K562 (cell line): ENCODE data around the gene SLC7A11. TPM values are rescaled to one million over a fixed set of nuclear protein-coding genes. Genes with fewer than 3 reads are reported as not detected.
A peak's percentile ranks its signal among the peaks of the same experiment; 100 is the strongest.

Experiments used
- ATAC-seq: fragments of 200-7000 bp; cut with Tn5 transposase; 3 replicates; pipeline ENCODE4 v1.9.1; 2020; ENCODE audit warnings: moderate library complexity
- BruUV-seq: library from RNA; stranded (reverse); fragments of 400-500 nt; replicated peaks from 2 replicates; lab custom pipeline; 2021; lab: Mats Ljungman, UMichigan
- CTCF ChIA-PET: fragments of 300-600 bp; formaldehyde crosslinking; extraction: SDS; loops from one replicate; lab custom pipeline; 2021; ENCODE audit warnings: low intra/inter-chr PET ratio; lab: Yijun Ruan, JAX
- POLR2A ChIA-PET: fragments of 300-600, 350-650 bp; sonication (Branson Sonifier 250); formaldehyde crosslinking; extraction: SDS; loops from one replicate; lab custom pipeline; 2021; ENCODE audit warnings: antibody characterized with exemption, inconsistent platforms; lab: Yijun Ruan, JAX
- DNase-seq, 4 experiments: peaks; one replicate each; pipeline versions ENCODE4 v3.0.0 to v3.0.0-alpha.2; 2011 to 2018; ENCODE audit warnings: low spot score in 3 of 4, mixed read lengths in 3 of 4; ENCODE audit errors: extremely low read depth in 1 of 4
- FAIRE-seq: peaks from 2 replicates; lab custom pipeline; 2011; peaks lifted over from hg19 to GRCh38; lab: Jason Lieb, UNC
- H2AFZ ChIP-seq: 2 replicates; pipeline ENCODE4 v1.6.0; 2011; ENCODE audit warnings: low read depth, low read length, control low read depth, inconsistent platforms
- H3K27ac ChIP-seq: fragments of 200-600 bp; 3 replicates; pipeline ENCODE4 v1.8.0; 2011; ENCODE audit warnings: low read depth, mild to moderate bottlenecking, control low read depth, inconsistent platforms, low read length, moderate library complexity, mixed read lengths; ENCODE audit errors: extremely low read depth
- H3K27me3 ChIP-seq, 2 experiments: fragments of 300-600 bp in 1 of 2; 2 replicates in 1 of 2; 3 replicates in 1 of 2; pipeline versions ENCODE4 v1.6.0 to v1.8.0; 2011; ENCODE audit warnings: inconsistent platforms in 2 of 2, low read length in 2 of 2, mild to moderate bottlenecking in 1 of 2, mixed read lengths in 1 of 2, moderate library complexity in 1 of 2; ENCODE audit not compliant: control insufficient read depth in 2 of 2, insufficient read depth in 2 of 2
- H3K36me3 ChIP-seq: fragments of 300-600 bp; 3 replicates; pipeline ENCODE4 v1.8.0; 2011; ENCODE audit warnings: mild to moderate bottlenecking, low read length, inconsistent platforms; ENCODE audit not compliant: control insufficient read depth, insufficient read depth
- H3K4me1 ChIP-seq, 2 experiments: fragments of 200-600 bp in 1 of 2; replicated peaks in 1 of 2; 2 replicates in 1 of 2; 3 replicates in 1 of 2; pipeline versions ENCODE4 v1.5.1 to v1.8.0; 2011; ENCODE audit warnings: inconsistent platforms in 2 of 2, low read length in 2 of 2, mild to moderate bottlenecking in 1 of 2, mixed read lengths in 1 of 2, moderate library complexity in 1 of 2; ENCODE audit not compliant: control insufficient read depth in 2 of 2, insufficient read depth in 2 of 2
- H3K4me2 ChIP-seq: 2 replicates; pipeline ENCODE4 v1.6.1; 2011; ENCODE audit warnings: low read length, control low read depth, inconsistent platforms, mixed read lengths; ENCODE audit not compliant: insufficient read depth
- H3K4me3 ChIP-seq: fragments of 200-600 bp; sonication (generic), shearing (Covaris generic); 2 replicates; pipeline ENCODE4 v1.5.1; 2016; ENCODE audit warnings: control low read depth, inconsistent platforms
- H3K79me2 ChIP-seq: fragments of 200-600 bp; 3 replicates; pipeline ENCODE4 v1.8.0; 2011; ENCODE audit warnings: low read length, inconsistent platforms; ENCODE audit not compliant: control insufficient read depth, insufficient read depth
- H3K9ac ChIP-seq, 2 experiments: 2 replicates each; pipeline versions ENCODE4 v1.6.0 to v1.6.1; 2011; ENCODE audit warnings: low read depth in 2 of 2, low read length in 2 of 2, control low read depth in 1 of 2, inconsistent platforms in 1 of 2, mild to moderate bottlenecking in 1 of 2, mixed read lengths in 1 of 2; ENCODE audit not compliant: insufficient read depth in 1 of 2
- H3K9me1 ChIP-seq: one replicate; pipeline ENCODE4 v1.6.0; 2011; ENCODE audit warnings: inconsistent platforms, mild to moderate bottlenecking, low read length, moderate library complexity; ENCODE audit not compliant: control insufficient read depth, insufficient read depth
- H3K9me3 ChIP-seq: replicated peaks from 2 replicates; pipeline ENCODE4 v1.5.1; 2011; ENCODE audit warnings: low read depth, low read length, inconsistent platforms; ENCODE audit not compliant: control insufficient read depth, insufficient read depth
- H4K20me1 ChIP-seq: replicated peaks from 2 replicates; pipeline ENCODE4 v1.6.1; 2011; ENCODE audit warnings: low read length, inconsistent platforms, mixed read lengths; ENCODE audit not compliant: control insufficient read depth, insufficient read depth
- C11orf30 ChIP-seq: fragments of 450-650 bp; IDR thresholded peaks from 2 replicates; pipeline ENCODE4 v1.6.1; 2016; ENCODE audit warnings: low read depth, mild to moderate bottlenecking
- CC2D1A ChIP-seq: fragments of 450-650 bp; IDR thresholded peaks from 2 replicates; pipeline ENCODE4 v1.6.1; 2017; ENCODE audit warnings: mild to moderate bottlenecking
- EP400 ChIP-seq: fragments of 450-650 bp; IDR thresholded peaks from 2 replicates; pipeline ENCODE4 v1.6.1; 2017; ENCODE audit warnings: antibody characterized with exemption, mild to moderate bottlenecking, moderate library complexity
- ETV1 ChIP-seq: fragments of 450-650 bp; conservative IDR thresholded peaks from 2 replicates; pipeline ENCODE4 v1.6.1; 2016; ENCODE audit warnings: missing genetic modification characterization, control low read depth, low read depth, missing compliant biosample characterization
- PATZ1 ChIP-seq: fragments of 250-450 bp; sonication (Bioruptor Pico); IDR thresholded peaks from 2 replicates; pipeline ENCODE4 v1.5.0; 2020; ENCODE audit warnings: mild to moderate bottlenecking, borderline replicate concordance
- PCBP2 ChIP-seq: fragments of 200-400 bp; formaldehyde crosslinking; IDR thresholded peaks from 2 replicates; pipeline ENCODE4 v1.6.1; 2018; ENCODE audit warnings: low read length, low read depth, mild to moderate bottlenecking, moderate library complexity; ENCODE audit not compliant: poor library complexity, severe bottlenecking
- SMC3 ChIP-seq: conservative IDR thresholded peaks from 2 replicates; pipeline ENCODE4 v1.6.1; 2011; ENCODE audit warnings: low read depth, low read length, improper control_type of control experiment; ENCODE audit not compliant: insufficient read depth
- SNIP1 ChIP-seq: fragments of 450-650 bp; IDR thresholded peaks from 2 replicates; pipeline ENCODE4 v1.7.1; 2017; ENCODE audit warnings: low read depth, mild to moderate bottlenecking
- TAF15 ChIP-seq: fragments of 200-400 bp; formaldehyde crosslinking; IDR thresholded peaks from 2 replicates; pipeline ENCODE4 v1.6.1; 2017; ENCODE audit warnings: mild to moderate bottlenecking, low read depth, low read length, moderate library complexity
- ZNF347 ChIP-seq: fragments of 450-650 bp; formaldehyde crosslinking; IDR thresholded peaks from 2 replicates; pipeline ENCODE4 v1.4.0; 2020; ENCODE audit warnings: low read depth, mild to moderate bottlenecking, moderate library complexity
- WGBS: fragments of 100-300 bp; shearing (Covaris generic); methylation state at CpG from one replicate; pipeline ENCODE4 v1.1.6; 2016; ENCODE audit warnings: low coverage, mixed read lengths; ENCODE audit not compliant: insufficient coverage; ENCODE audit errors: missing lambda C conversion rate; 5-methylcytosine and 5-hydroxymethylcytosine counted together
- in situ Hi-C: fragments of 300-500 bp; cut with MboI; formaldehyde crosslinking; loops from 4 replicates; pipeline ENCODE4 v1.15.0; 2018; ENCODE audit warnings: inconsistent platforms, mixed read lengths
- intact Hi-C: fragments of 100-400 bp; cut with micrococcal nuclease; formaldehyde crosslinking; loops from 2 replicates; pipeline ENCODE4 v1.14.2; 2022
- polyA plus RNA-seq, 8 experiments: library from polyadenylated mRNA; depleted of rRNA in 4 of 8; stranded (reverse) in 5 of 8; unstranded in 3 of 8; fragments of >200 nt; fragmentation: Nextera tagmentation in 2 of 8; fragmentation: Illumina TruSeq in 1 of 8; extraction: Ambion mirVana in 2 of 8; extraction: Trizol in 1 of 8; gene quantifications; 2 replicates each; pipeline versions ENCODE4 v1.2.1 to v1.2.3, GENCODE V29; 2011 to 2014; ENCODE audit warnings: inconsistent platforms in 1 of 8, missing spikeins in 1 of 8
- total RNA-seq, 7 experiments: library from RNA; depleted of rRNA in 6 of 7; stranded (reverse); fragments of >200 nt in 6 of 7; fragmentation: Illumina TruSeq in 2 of 7; extraction: Trizol in 2 of 7; gene quantifications; 2 replicates each; pipeline versions ENCODE4 v1.2.1 to v1.2.3, GENCODE V29; 2011 to 2021; ENCODE audit warnings: low replicate concordance in 1 of 7
- TF ChIP-seq, protein P1 (sequence below): sonication (generic); formaldehyde crosslinking; IDR thresholded peaks from 2 replicates; pipeline ENCODE4 v1.8.0; 2023; ENCODE audit warnings: mild to moderate bottlenecking, missing genetic modification reagents

SLC7A11 gene
- total and polyA plus RNA-seq, 9 of the 15 experiments (the other 6 are each of a cell fraction or from before 2014, with no cell fraction given) = 4.5 to 26.1 (median 13.5) TPM

DNA sequence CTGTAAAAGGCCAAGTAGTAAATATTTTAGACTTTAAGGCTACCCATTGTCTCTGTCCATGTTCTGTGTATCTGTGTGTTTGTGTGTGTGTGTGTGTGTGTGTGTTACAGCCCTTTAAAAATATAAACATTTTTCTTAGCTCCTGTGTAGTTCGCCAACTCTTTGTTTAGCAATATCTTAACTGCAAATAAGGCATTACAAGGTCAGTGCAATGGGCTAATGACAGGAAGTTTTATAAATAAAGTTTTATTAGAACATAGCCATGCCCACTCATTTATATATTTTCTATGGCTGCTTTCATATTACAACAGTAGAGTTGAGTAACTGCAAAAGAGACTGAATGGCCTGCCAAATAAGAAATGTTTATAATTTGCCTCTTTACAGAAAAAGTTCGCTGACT lies 5.9 kb upstream of the SLC7A11 start:
- no peaks in the 10 kb centered on the region for H3K79me2 ChIP-seq
- H2AFZ ChIP-seq = peak overlapping the region; percentile 63
- in situ Hi-C loops = no loop called here
- H3K9ac ChIP-seq = no peak overlapping the region
- ATAC-seq (no peak), FAIRE-seq (no peak), DNase-seq (no peak)
- H3K4me1 ChIP-seq = peaks cover 0 to 11% of the 10 kb centered on the region in 2 experiments; a peak in 3 of 5 replicates
- intact Hi-C loops = loop anchor here (10.0 kb wide), 2 partner anchors 527 to 767 kb away; partner anchors contain the start of gene NOCT
- POLR2A ChIA-PET = no interaction called here
- no peak overlapping the region for H3K4me3 ChIP-seq
- H3K9me3 ChIP-seq = no peaks in the 10 kb centered on the region
- 81% methylated on average over 2 of the region's 2 CpGs for WGBS
- BruUV-seq = no TSS peak
- no peak overlapping the region for H3K4me2 ChIP-seq
- H3K9me1 ChIP-seq = no peaks in the 10 kb centered on the region
- no peaks in the 10 kb centered on the region for H3K36me3 ChIP-seq
- CTCF ChIA-PET = no interaction called here
- H3K27ac ChIP-seq = no peak overlapping the region
- no peaks in the 10 kb centered on the region for H4K20me1 ChIP-seq
- H3K27me3 ChIP-seq = no peaks in the 10 kb centered on the region
- TF ChIP-seq, protein P1, sequence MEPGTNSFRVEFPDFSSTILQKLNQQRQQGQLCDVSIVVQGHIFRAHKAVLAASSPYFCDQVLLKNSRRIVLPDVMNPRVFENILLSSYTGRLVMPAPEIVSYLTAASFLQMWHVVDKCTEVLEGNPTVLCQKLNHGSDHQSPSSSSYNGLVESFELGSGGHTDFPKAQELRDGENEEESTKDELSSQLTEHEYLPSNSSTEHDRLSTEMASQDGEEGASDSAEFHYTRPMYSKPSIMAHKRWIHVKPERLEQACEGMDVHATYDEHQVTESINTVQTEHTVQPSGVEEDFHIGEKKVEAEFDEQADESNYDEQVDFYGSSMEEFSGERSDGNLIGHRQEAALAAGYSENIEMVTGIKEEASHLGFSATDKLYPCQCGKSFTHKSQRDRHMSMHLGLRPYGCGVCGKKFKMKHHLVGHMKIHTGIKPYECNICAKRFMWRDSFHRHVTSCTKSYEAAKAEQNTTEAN (CRISPR knock-in tag) = no peak
- TF ChIP-seq C11orf30 (no peak), ZNF347 (CRISPR knock-in tag) (no peak), SNIP1 (no peak), PATZ1 (CRISPR knock-in tag) (no peak), ETV1 (tag) (peak; percentile 37; the same call in 1 of the 2 replicates), TAF15 (no peak), PCBP2 (no peak), EP400 (no peak), SMC3 (no peak), CC2D1A (0 out of 2 replicates have a peak, but pooled peaks have one; percentile 40)
